H9 (cell line): ENCODE data around the gene MAP2. TPM values are rescaled to one million over a fixed set of nuclear protein-coding genes. Genes with fewer than 3 reads are reported as not detected.

Experiments used
- DNase-seq: peaks from one replicate; pipeline ENCODE4 v3.0.0-alpha.2; 2017
- H2AFZ ChIP-seq: one replicate; pipeline ENCODE4 v1.6.1; 2013; ENCODE audit warnings: mild to moderate bottlenecking, low read length, control low read depth, moderate library complexity
- H2AK5ac ChIP-seq: 2 replicates; pipeline ENCODE4 v1.6.1; 2013; ENCODE audit warnings: low read length, control low read depth, mixed read lengths; ENCODE audit not compliant: insufficient read length
- H2BK120ac ChIP-seq: one replicate; pipeline ENCODE4 v1.6.1; 2013; ENCODE audit warnings: low read depth, mild to moderate bottlenecking, low read length, control low read depth, inconsistent platforms; ENCODE audit not compliant: poor library complexity, severe bottlenecking
- H2BK12ac ChIP-seq: 2 replicates; pipeline ENCODE4 v1.6.1; 2013; ENCODE audit warnings: low read length, control low read depth, mixed read lengths, low read depth; ENCODE audit not compliant: insufficient read length
- H2BK15ac ChIP-seq: 2 replicates; pipeline ENCODE4 v1.6.1; 2013; ENCODE audit warnings: low read depth, low read length, control low read depth
- H2BK20ac ChIP-seq: one replicate; pipeline ENCODE4 v1.6.1; 2013; ENCODE audit warnings: low read depth, mild to moderate bottlenecking, low read length, control low read depth, inconsistent platforms; ENCODE audit not compliant: poor library complexity, severe bottlenecking
- H2BK5ac ChIP-seq: 2 replicates; pipeline ENCODE4 v1.6.1; 2013; ENCODE audit warnings: low read length, control low read depth, mixed read lengths; ENCODE audit not compliant: insufficient read length
- H3K14ac ChIP-seq: 2 replicates; pipeline ENCODE4 v1.6.1; 2013; ENCODE audit warnings: low read length, control low read depth; ENCODE audit not compliant: insufficient read depth
- H3K18ac ChIP-seq: 2 replicates; pipeline ENCODE4 v1.6.1; 2013; ENCODE audit warnings: low read depth, mild to moderate bottlenecking, mixed read lengths, low read length, control low read depth; ENCODE audit not compliant: insufficient read length
- H3K23ac ChIP-seq: 2 replicates; pipeline ENCODE4 v1.6.1; 2013; ENCODE audit warnings: low read length, control low read depth, mixed read lengths, low read depth; ENCODE audit not compliant: insufficient read length
- H3K23me2 ChIP-seq: 2 replicates; pipeline ENCODE4 v1.6.1; 2013; ENCODE audit warnings: low read depth, mild to moderate bottlenecking, mixed read lengths, low read length, control low read depth; ENCODE audit not compliant: insufficient read length, poor library complexity, severe bottlenecking
- H3K27ac ChIP-seq: 2 replicates; pipeline ENCODE4 v1.5.1; 2013; ENCODE audit warnings: low read length, control low read depth, mixed read lengths, low read depth; ENCODE audit not compliant: insufficient read length
- H3K27me3 ChIP-seq: 2 replicates; pipeline ENCODE4 v1.6.1; 2013; ENCODE audit warnings: low read length, control low read depth, inconsistent platforms; ENCODE audit not compliant: insufficient read depth
- H3K4ac ChIP-seq: 2 replicates; pipeline ENCODE4 v1.6.1; 2013; ENCODE audit warnings: low read depth, mild to moderate bottlenecking, control low read depth, inconsistent platforms, low read length, moderate library complexity
- H3K4me1 ChIP-seq: 2 replicates; pipeline ENCODE4 v1.6.1; 2013; ENCODE audit warnings: low read length, control low read depth, inconsistent platforms; ENCODE audit not compliant: insufficient read depth
- H3K4me2 ChIP-seq: 2 replicates; pipeline ENCODE4 v1.6.1; 2013; ENCODE audit warnings: low read length, control low read depth, mixed read lengths; ENCODE audit not compliant: insufficient read length, insufficient read depth
- H3K56ac ChIP-seq: 2 replicates; pipeline ENCODE4 v1.6.1; 2013; ENCODE audit warnings: low read depth, mild to moderate bottlenecking, mixed read lengths, low read length, control low read depth; ENCODE audit not compliant: insufficient read length
- H3K79me1 ChIP-seq: 2 replicates; pipeline ENCODE4 v1.6.1; 2013; ENCODE audit warnings: low read depth, mild to moderate bottlenecking, moderate library complexity, low read length, control low read depth, inconsistent platforms; ENCODE audit not compliant: insufficient read depth, poor library complexity, severe bottlenecking
- H3K79me2 ChIP-seq: 2 replicates; pipeline ENCODE4 v1.6.1; 2013; ENCODE audit warnings: low read length, control low read depth, inconsistent platforms; ENCODE audit not compliant: insufficient read depth
- H3K9ac ChIP-seq: 2 replicates; pipeline ENCODE4 v1.6.1; 2013; ENCODE audit warnings: low read length, control low read depth, mixed read lengths; ENCODE audit not compliant: insufficient read length; ENCODE audit errors: extremely low read depth
- H3K9me3 ChIP-seq: one replicate; pipeline ENCODE4 v1.6.1; 2013; ENCODE audit warnings: low read depth, low read length, inconsistent platforms; ENCODE audit not compliant: control insufficient read depth
- H3T11ph ChIP-seq: one replicate; pipeline ENCODE4 v1.6.1; 2013; ENCODE audit warnings: mild to moderate bottlenecking, low read length, control low read depth, inconsistent platforms
- H4K20me1 ChIP-seq: one replicate; pipeline ENCODE4 v1.6.1; 2013; ENCODE audit not compliant: control insufficient read depth, insufficient read length, insufficient read depth
- H4K5ac ChIP-seq: 2 replicates; pipeline ENCODE4 v1.6.1; 2013; ENCODE audit warnings: low read depth, mild to moderate bottlenecking, mixed read lengths, low read length, control low read depth; ENCODE audit not compliant: insufficient read length
- H4K8ac ChIP-seq: replicated peaks from 2 replicates; pipeline ENCODE4 v1.6.1; 2013; ENCODE audit warnings: low read length, control low read depth, mixed read lengths, low read depth; ENCODE audit not compliant: insufficient read length
- H4K91ac ChIP-seq: 2 replicates; pipeline ENCODE4 v1.6.1; 2013; ENCODE audit warnings: low read depth, mild to moderate bottlenecking, moderate library complexity, mixed read lengths, low read length, control low read depth; ENCODE audit not compliant: insufficient read length
- H3K27ac Mint-ChIP-seq, 3 experiments: 2 replicates in 2 of 3; 3 replicates in 1 of 3; pipeline ENCODE4 v1.8.0; 2020 to 2021; ENCODE audit warnings: mixed read lengths in 3 of 3, mild to moderate bottlenecking in 1 of 3, moderate library complexity in 1 of 3
- H3K27me3 Mint-ChIP-seq: 2 replicates; pipeline ENCODE4 v1.8.0; 2021; ENCODE audit warnings: low read depth, mild to moderate bottlenecking, moderate library complexity, mixed read lengths
- H3K36me3 Mint-ChIP-seq, 3 experiments: 2 replicates in 2 of 3; 3 replicates in 1 of 3; pipeline ENCODE4 v1.8.0; 2020 to 2021; ENCODE audit warnings: low read depth in 3 of 3, mixed read lengths in 3 of 3; ENCODE audit not compliant: insufficient read depth in 1 of 3
- H3K4me1 Mint-ChIP-seq, 2 experiments: 2 replicates each; pipeline ENCODE4 v1.8.0; 2020; ENCODE audit warnings: mixed read lengths in 2 of 2
- H3K4me3 Mint-ChIP-seq, 2 experiments: 2 replicates in 1 of 2; 3 replicates in 1 of 2; pipeline ENCODE4 v1.8.0; 2020 to 2021; ENCODE audit warnings: mild to moderate bottlenecking in 2 of 2, mixed read lengths in 2 of 2, moderate library complexity in 1 of 2
- H3K9me3 Mint-ChIP-seq, 2 experiments: 2 replicates in 1 of 2; 3 replicates in 1 of 2; pipeline ENCODE4 v1.8.0; 2020; ENCODE audit warnings: mild to moderate bottlenecking in 2 of 2, mixed read lengths in 2 of 2, moderate library complexity in 1 of 2
- WGBS: extraction: QIAGEN DNeasy Blood & Tissue Kit; methylation state at CpG from one replicate; pipeline ENCODE4 v1.1.7; 2013; ENCODE audit warnings: missing lambda C conversion rate, low lambda C conversion rate, mixed read lengths; ENCODE audit not compliant: insufficient read length; ENCODE audit errors: extremely low coverage; 5-methylcytosine and 5-hydroxymethylcytosine counted together
- total RNA-seq: library from RNA; stranded (reverse); gene quantifications from 2 replicates; pipeline ENCODE4 v1.2.1, GENCODE V29; 2021
- TF ChIP-seq, protein P1 (sequence below): fragments of 200-600 bp; sonication (generic); conservative IDR thresholded peaks from 3 replicates; pipeline ENCODE4 v1.8.0; 2021; ENCODE audit warnings: antibody characterized with exemption, mild to moderate bottlenecking

MAP2 gene
- total RNA-seq, 1 experiment from 2014 or later: 0.87 TPM

- peak overlapping the region in 2 of 3 experiments; percentile 11 to 41; a peak in 4 of 7 replicates for H3K27ac Mint-ChIP-seq
- no peak overlapping the region for H2BK20ac ChIP-seq
- H3K4me3 Mint-ChIP-seq: peak overlapping the region; percentile 77 to 90
- no peaks in the 10 kb centered on the region; a peak in 1 of 5 replicates for H3K9me3 Mint-ChIP-seq
- H3K23me2 ChIP-seq: peaks cover 14% of the 10 kb centered on the region
- H3K36me3 Mint-ChIP-seq: no peaks in the 10 kb centered on the region; a peak in 1 of 7 replicates
- no peak overlapping the region for H4K5ac ChIP-seq
- H3K4me1 Mint-ChIP-seq: peaks cover 27 to 43% of the 10 kb centered on the region in 2 experiments
- H3K9me3 ChIP-seq: no peaks in the 10 kb centered on the region
- no peak overlapping the region for H4K91ac ChIP-seq
- H2BK120ac ChIP-seq: no peak overlapping the region
- no peak overlapping the region for H3K27ac ChIP-seq
- no peak overlapping the region for H2BK15ac ChIP-seq
- peak; percentile 69 for DNase-seq
- H2AFZ ChIP-seq: no peak overlapping the region
- no peak overlapping the region for H3K23ac ChIP-seq
- H3K27me3 ChIP-seq: peaks cover 3% of the 10 kb centered on the region; the same call in 1 of the 2 replicates
- no peaks in the 10 kb centered on the region for H4K20me1 ChIP-seq
- no peak overlapping the region for H3T11ph ChIP-seq
- H2AK5ac ChIP-seq: no peak overlapping the region
- H3K9ac ChIP-seq: no peak overlapping the region
- H3K79me1 ChIP-seq: no peaks in the 10 kb centered on the region
- H2BK5ac ChIP-seq: no peak overlapping the region
- H3K4ac ChIP-seq: no peak overlapping the region
- H3K14ac ChIP-seq: no peak overlapping the region
- H3K18ac ChIP-seq: no peak overlapping the region
- H3K79me2 ChIP-seq: no peaks in the 10 kb centered on the region
- TF ChIP-seq, protein P1, sequence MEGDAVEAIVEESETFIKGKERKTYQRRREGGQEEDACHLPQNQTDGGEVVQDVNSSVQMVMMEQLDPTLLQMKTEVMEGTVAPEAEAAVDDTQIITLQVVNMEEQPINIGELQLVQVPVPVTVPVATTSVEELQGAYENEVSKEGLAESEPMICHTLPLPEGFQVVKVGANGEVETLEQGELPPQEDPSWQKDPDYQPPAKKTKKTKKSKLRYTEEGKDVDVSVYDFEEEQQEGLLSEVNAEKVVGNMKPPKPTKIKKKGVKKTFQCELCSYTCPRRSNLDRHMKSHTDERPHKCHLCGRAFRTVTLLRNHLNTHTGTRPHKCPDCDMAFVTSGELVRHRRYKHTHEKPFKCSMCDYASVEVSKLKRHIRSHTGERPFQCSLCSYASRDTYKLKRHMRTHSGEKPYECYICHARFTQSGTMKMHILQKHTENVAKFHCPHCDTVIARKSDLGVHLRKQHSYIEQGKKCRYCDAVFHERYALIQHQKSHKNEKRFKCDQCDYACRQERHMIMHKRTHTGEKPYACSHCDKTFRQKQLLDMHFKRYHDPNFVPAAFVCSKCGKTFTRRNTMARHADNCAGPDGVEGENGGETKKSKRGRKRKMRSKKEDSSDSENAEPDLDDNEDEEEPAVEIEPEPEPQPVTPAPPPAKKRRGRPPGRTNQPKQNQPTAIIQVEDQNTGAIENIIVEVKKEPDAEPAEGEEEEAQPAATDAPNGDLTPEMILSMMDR: no peak
- no peak overlapping the region for H2BK12ac ChIP-seq
- no peak overlapping the region for H4K8ac ChIP-seq
- no CpG with 5 or more reads among the region's 28 CpGs for WGBS
- H3K4me2 ChIP-seq: peak overlapping the region; percentile 91
- H3K4me1 ChIP-seq: 0 out of 2 replicates have a peak, but pooled peaks cover 3% of the 10 kb centered on the region
- H3K56ac ChIP-seq: no peak overlapping the region
- H3K27me3 Mint-ChIP-seq: peaks cover 47% of the 10 kb centered on the region
Measured at GRCh38 chr2:209424199-209424701, 403 bp downstream of the MAP2 start.
